ENCODE data around the gene ZNF780A. TPM values are rescaled to one million over a fixed set of nuclear protein-coding genes. Genes with fewer than 3 reads are reported as not detected.
A peak's percentile ranks its signal among the peaks of the same experiment; 100 is the strongest.
"Not testable (repeated sequence)": the region's sequence is repeated elsewhere in the genome, so short reads cannot be mapped to it uniquely, and the experiment has no call there.

The ZNF780A gene
- total RNA-seq, 4 donors from 2014 or later: 26.8 to 60.1 (median 33.8) TPM

DNA sequence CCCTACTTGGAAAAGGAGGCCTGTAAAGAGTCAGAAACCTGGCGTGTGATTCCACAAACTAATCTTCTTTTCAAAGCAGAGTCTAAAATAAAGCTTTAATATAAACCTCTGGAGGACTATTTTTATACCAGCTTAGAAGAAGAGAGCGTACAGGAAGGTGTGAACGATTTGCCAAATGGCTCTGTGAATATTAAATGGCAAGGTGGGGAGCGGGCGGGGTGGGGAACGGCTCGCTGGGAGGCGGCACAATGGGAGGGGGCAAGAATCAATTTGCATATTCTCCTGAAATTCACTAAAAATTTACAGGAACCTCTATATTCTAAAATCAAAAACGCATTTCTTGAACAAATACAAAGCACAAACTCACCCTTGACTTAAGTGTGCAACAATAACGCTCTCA lies 35.7 kb downstream of the ZNF780A start:
- no peak for DNase-seq
- H3K9me3 ChIP-seq: no peaks in the 10 kb centered on the region
- TF ChIP-seq, protein P1, sequence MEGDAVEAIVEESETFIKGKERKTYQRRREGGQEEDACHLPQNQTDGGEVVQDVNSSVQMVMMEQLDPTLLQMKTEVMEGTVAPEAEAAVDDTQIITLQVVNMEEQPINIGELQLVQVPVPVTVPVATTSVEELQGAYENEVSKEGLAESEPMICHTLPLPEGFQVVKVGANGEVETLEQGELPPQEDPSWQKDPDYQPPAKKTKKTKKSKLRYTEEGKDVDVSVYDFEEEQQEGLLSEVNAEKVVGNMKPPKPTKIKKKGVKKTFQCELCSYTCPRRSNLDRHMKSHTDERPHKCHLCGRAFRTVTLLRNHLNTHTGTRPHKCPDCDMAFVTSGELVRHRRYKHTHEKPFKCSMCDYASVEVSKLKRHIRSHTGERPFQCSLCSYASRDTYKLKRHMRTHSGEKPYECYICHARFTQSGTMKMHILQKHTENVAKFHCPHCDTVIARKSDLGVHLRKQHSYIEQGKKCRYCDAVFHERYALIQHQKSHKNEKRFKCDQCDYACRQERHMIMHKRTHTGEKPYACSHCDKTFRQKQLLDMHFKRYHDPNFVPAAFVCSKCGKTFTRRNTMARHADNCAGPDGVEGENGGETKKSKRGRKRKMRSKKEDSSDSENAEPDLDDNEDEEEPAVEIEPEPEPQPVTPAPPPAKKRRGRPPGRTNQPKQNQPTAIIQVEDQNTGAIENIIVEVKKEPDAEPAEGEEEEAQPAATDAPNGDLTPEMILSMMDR (IDR thresholded peaks at IDR 0.05): no peak
- TF ChIP-seq POLR2A (IDR thresholded peaks at IDR 0.05): no peak
- no peak overlapping the region for H3K27ac ChIP-seq
- intact Hi-C loops (cut with DNase I): no loop called here
- H3K36me3 ChIP-seq: no peaks in the 10 kb centered on the region
- no peaks in the 10 kb centered on the region for H3K27me3 ChIP-seq
- H3K4me1 ChIP-seq: peaks cover 6 to 16% of the 10 kb centered on the region in 2 donors
- WGBS, 2 donors: 40% methylated on average over 10 of the region's 10 CpGs
- peak overlapping the region in 2 of 3 donors; percentile 9 to 69 for H3K4me3 ChIP-seq (replicated peaks in 1 of 3)

DNA sequence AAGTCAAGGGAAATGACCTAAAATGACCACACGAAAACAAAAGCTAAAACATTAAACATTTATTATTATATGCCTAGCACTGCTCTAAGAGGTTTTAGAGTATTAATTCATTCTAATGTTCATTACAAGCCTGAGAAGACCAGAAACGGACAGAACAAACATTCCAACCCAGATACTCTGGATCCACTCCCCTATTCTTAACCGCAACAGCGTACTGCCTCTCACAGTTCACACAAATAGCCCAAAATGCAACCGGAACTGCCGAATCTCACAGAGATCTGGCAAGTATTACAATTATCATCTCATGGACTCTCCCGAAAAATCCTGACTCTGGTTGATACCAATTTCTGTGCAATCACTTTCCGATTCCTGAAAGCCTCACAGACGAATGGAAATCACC lies 36.1 kb downstream of the ZNF780A start:
- intact Hi-C loops (cut with DNase I): no loop called here
- peak overlapping the region in 1 of 3 donors; percentile 69 for H3K4me3 ChIP-seq (replicated peaks in 1 of 3)
- 88 to 90% methylated on average over 9 of the region's 9 CpGs for WGBS, 2 donors

DNA sequence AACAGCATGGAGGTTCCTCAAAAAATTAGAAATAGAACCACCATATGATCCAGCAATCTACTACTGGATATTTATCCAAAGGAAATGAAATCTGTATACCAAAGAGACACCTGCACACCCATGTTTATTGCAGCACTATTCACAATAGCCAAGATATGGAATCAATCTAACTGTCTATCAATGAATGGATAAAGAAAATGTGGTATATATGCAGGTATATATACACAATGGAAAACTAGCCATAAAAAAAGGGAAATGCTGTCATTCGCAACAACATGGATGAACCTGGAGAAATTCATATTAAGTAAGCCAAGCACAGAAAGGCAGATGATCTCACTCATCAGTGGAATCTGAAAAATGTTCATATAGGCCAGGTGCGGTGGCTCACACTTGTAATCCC lies 37.3 kb downstream of the ZNF780A start:
- Histone ChIP-seq H3K36me3 (peaks cover 2 to 4% of the 10 kb centered on the region in 2 donors), H3K4me1 (peaks cover 6 to 16% of the 10 kb centered on the region in 2 donors), H3K4me3 (replicated peaks in 1 of 3) (no peak overlapping the region), H3K9me3 (no peaks in the 10 kb centered on the region), H3K27ac (no peak overlapping the region), H3K27me3 (no peaks in the 10 kb centered on the region)
- 95 to 98% methylated on average over 2 of the region's 2 CpGs for WGBS, 2 donors
- intact Hi-C loops (cut with DNase I): no loop called here
- no peak for TF ChIP-seq POLR2A (IDR thresholded peaks at IDR 0.05)
- TF ChIP-seq, protein P1 (IDR thresholded peaks at IDR 0.05): no peak
- no peak for DNase-seq

More for the DNA sequence above, 36.1 kb downstream of the ZNF780A start:
- no peak overlapping the region for H3K27ac ChIP-seq
- H3K4me1 ChIP-seq: peaks cover 6 to 16% of the 10 kb centered on the region in 2 donors
- no peaks in the 10 kb centered on the region for H3K9me3 ChIP-seq
- no peaks in the 10 kb centered on the region for H3K27me3 ChIP-seq
- TF ChIP-seq POLR2A (IDR thresholded peaks at IDR 0.05): no peak
- TF ChIP-seq, protein P1 (IDR thresholded peaks at IDR 0.05): no peak
- no peak for DNase-seq
- H3K36me3 ChIP-seq: no peaks in the 10 kb centered on the region

DNA sequence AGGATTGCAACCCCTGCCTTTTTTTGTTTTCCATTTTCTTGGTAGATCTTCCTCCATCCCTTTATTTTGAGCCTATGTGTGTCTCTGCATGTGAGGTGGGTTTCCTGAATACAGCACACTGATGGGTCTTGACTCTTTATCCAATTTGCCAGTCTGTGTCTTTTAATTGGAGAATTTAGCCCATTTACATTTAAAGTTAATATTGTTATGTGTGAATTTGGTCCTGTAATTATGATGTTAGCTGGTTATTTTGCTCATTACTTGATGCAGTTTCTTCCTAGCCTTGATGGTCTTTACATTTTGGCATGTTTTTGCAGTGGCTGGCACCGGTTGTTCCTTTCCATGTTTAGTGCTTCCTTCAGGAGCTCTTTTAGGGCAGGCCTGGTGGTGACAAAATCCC lies 49.0 kb downstream of the ZNF780A start:
- H3K4me3 ChIP-seq (replicated peaks in 1 of 3); DNase-seq; H3K27ac ChIP-seq; intact Hi-C loops (cut with DNase I); H3K4me1 ChIP-seq; H3K27me3 ChIP-seq; H3K9me3 ChIP-seq: not testable (repeated sequence)
- peaks cover 32 to 37% of the 10 kb centered on the region in 2 donors for H3K36me3 ChIP-seq
- WGBS, 2 donors: 96 to 100% methylated on average over 1 of the region's 1 CpG

DNA sequence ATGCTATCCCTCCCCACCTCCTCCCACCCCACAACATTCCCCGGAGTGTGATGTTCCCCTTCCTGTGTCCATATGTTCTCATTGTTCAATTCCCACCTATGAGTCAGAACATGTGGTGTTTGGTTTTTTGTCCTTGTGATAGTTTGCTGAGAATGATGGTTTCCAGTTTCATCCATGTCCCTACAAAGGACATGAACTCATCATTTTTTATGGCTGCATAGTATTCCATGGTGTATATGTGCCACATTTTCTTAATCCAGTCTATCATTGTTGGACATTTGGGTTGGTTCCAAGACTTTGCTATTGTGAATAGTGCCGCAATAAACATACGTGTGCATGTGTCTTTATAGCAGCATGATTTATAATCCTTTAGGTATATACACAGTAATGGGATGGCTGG lies 52.7 kb downstream of the ZNF780A start:
- H3K4me1 ChIP-seq; H3K36me3 ChIP-seq; H3K27me3 ChIP-seq; DNase-seq; H3K4me3 ChIP-seq (replicated peaks in 1 of 3); H3K9me3 ChIP-seq; intact Hi-C loops (cut with DNase I); H3K27ac ChIP-seq: not testable (repeated sequence)
- WGBS, 2 donors: 99 to 100% methylated on average over 2 to 3 of the region's 3 CpGs

DNA sequence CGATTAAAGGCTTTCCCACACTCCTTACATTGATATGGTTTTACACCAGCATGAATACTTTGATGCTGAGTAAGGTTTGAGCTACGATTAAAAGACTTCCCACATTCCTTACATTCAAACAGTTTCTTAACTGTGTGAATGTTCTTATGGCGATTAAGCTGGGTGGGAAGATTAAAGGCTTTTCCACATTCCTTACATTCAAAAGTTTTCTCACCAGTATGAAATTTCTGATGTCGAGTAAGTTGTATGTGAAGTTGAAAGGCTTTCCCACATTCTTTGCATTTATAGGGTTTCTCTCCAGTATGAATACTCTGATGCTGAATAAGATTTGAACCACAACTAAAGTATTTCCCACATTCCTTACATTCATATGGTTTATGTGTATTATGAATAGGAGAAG lies 54.7 kb downstream of the ZNF780A start:
- TF ChIP-seq, protein P1 (IDR thresholded peaks at IDR 0.05): no peak
- no peak for TF ChIP-seq POLR2A (IDR thresholded peaks at IDR 0.05)
- peaks cover 4% of the 10 kb centered on the region for H3K9me3 ChIP-seq
- DNase-seq: no peak

More for the DNA sequence above, 54.7 kb downstream of the ZNF780A start:
- H3K4me3 ChIP-seq (replicated peaks in 1 of 3): no peak overlapping the region
- no peaks in the 10 kb centered on the region for H3K27me3 ChIP-seq
- intact Hi-C loops (cut with DNase I): no loop called here
- H3K36me3 ChIP-seq: no peaks in the 10 kb centered on the region
- no peaks in the 10 kb centered on the region for H3K4me1 ChIP-seq
- H3K27ac ChIP-seq: no peak overlapping the region
- 97 to 99% methylated on average over 4 of the region's 4 CpGs for WGBS, 2 donors
